Nephron (organoid): Measurements from ENCODE around the gene KCNA1.

Experiments used
- H3K27ac Mint-ChIP-seq, 3 experiments: 2 replicates each; pipeline ENCODE4 v1.8.0; 2020; ENCODE audit warnings: mixed read lengths in 3 of 3, mild to moderate bottlenecking in 2 of 3, moderate library complexity in 1 of 3
- H3K27me3 Mint-ChIP-seq: 2 replicates; pipeline ENCODE4 v1.8.0; 2021; ENCODE audit warnings: low read depth, mild to moderate bottlenecking, moderate library complexity, mixed read lengths
- H3K36me3 Mint-ChIP-seq: 2 replicates; pipeline ENCODE4 v1.8.0; 2020; ENCODE audit warnings: low read depth, mixed read lengths
- H3K4me1 Mint-ChIP-seq: 2 replicates; pipeline ENCODE4 v1.8.0; 2020; ENCODE audit warnings: mixed read lengths
- H3K4me3 Mint-ChIP-seq, 3 experiments: 2 replicates each; pipeline ENCODE4 v1.8.0; 2020; ENCODE audit warnings: mild to moderate bottlenecking in 3 of 3, mixed read lengths in 3 of 3, moderate library complexity in 2 of 3
- H3K9me3 Mint-ChIP-seq: 2 replicates; pipeline ENCODE4 v1.8.0; 2020; ENCODE audit warnings: mixed read lengths
- CTCF ChIP-seq, 3 experiments: fragments of 200-600 bp; sonication (generic); IDR thresholded peaks; one replicate each; pipeline ENCODE4 v1.5.0; 2021; ENCODE audit warnings: antibody characterized with exemption in 3 of 3; ENCODE audit not compliant: unreplicated experiment in 3 of 3

KCNA1 gene

DNA sequence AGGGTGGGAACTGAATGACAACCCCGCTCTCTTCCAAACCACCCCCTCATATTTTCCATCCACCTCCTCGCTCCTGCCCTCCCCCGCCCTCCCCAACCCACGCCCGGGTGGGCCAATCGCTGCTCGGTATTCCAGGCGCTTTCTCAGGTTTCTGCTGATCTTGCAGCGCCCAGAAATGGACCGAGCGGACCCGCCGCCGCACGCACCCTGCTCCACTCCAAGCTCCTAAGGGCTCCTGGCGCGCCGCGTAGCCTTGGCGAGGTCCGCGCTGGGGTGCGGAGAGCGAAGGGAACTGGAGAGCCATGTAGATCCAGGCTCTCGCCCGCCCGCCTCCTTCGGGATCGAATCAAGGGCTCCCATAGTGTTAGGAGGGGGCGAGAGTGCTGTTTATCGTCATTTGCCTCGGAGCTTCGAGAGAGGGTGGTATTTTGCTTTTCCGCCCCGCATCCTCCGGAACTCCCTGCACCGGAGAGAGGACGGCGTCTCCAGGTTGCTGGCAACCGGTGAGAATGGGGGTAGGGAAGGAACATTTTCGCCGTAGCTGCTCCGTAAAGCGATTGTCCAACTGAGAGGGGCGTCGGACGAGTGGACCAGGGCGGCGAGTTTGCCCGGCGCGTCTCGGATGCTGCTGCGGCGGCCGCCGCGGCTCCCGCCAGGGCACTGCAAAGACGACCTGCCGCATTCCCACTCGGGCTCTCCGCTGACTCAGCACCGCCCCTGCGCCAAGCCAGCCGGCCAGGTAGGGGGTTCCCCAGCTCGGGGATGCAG lies at the start of gene KCNA1:
KCNA1 (plus strand) TSS at position 172 of the 768 bp plus-strand sequence. CDS start 1,474 bp downstream, outside the sequence.
- H3K4me1 Mint-ChIP-seq = peaks cover 9% of the 10 kb centered on the region
- H3K27ac Mint-ChIP-seq = no peak within 1 kb of the TSS
- peaks cover 9% of the 10 kb centered on the region for H3K9me3 Mint-ChIP-seq
- no peaks in the 10 kb centered on the region for H3K27me3 Mint-ChIP-seq
- no peak for TF ChIP-seq CTCF (IDR thresholded peaks at IDR 0.05; ENCODE audit: unreplicated experiment in 3 of 3)
- H3K4me3 Mint-ChIP-seq = peak within 1 kb of the TSS; percentile 83 to 92 (median 88)
- peaks cover 7% of the 10 kb centered on the region for H3K36me3 Mint-ChIP-seq

- H3K4me3 Mint-ChIP-seq = no peak overlapping the region
- no peak overlapping the region for H3K27ac Mint-ChIP-seq
- TF ChIP-seq CTCF (IDR thresholded peaks at IDR 0.05; ENCODE audit: unreplicated experiment in 3 of 3) = no peak
- H3K36me3 Mint-ChIP-seq = no peaks in the 10 kb centered on the region
- H3K4me1 Mint-ChIP-seq = peaks cover 28% of the 10 kb centered on the region
- peaks cover 79% of the 10 kb centered on the region for H3K27me3 Mint-ChIP-seq
- H3K9me3 Mint-ChIP-seq = no peaks in the 10 kb centered on the region
Observed at GRCh38 chr12:4860741-4861140, 49.0 kb upstream of the KCNA1 start.

DNA sequence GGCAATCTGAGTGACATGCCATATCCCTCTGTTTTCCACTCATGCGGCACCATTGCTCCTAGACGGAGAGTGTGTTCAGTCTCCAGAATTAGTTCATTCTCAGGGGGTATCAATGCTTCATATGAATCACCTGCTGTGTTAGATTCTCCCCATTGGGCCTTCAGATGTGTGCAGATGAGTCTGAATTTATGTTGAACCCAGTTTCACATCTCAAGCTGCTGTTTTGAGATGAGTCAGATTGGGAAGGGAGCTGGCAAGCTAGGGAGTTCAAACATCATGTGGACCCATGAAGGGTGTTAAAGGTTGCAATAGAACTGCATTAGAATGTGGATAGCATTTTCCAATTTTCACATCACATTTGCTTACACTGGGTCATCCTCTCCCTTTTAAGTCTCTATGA lies 46.9 kb upstream of the KCNA1 start:
- Mint-ChIP-seq H3K27me3 (peaks cover 90% of the 10 kb centered on the region), H3K4me3 (no peak overlapping the region), H3K36me3 (no peaks in the 10 kb centered on the region), H3K9me3 (no peaks in the 10 kb centered on the region), H3K27ac (no peak overlapping the region), H3K4me1 (peaks cover 24% of the 10 kb centered on the region)
- no peak for TF ChIP-seq CTCF (IDR thresholded peaks at IDR 0.05; ENCODE audit: unreplicated experiment in 3 of 3)

- no peaks in the 10 kb centered on the region for H3K9me3 Mint-ChIP-seq
- H3K4me3 Mint-ChIP-seq = no peak overlapping the region
- peaks cover 9% of the 10 kb centered on the region for H3K4me1 Mint-ChIP-seq
- peaks cover 75% of the 10 kb centered on the region for H3K27me3 Mint-ChIP-seq
- TF ChIP-seq CTCF (IDR thresholded peaks at IDR 0.05; ENCODE audit: unreplicated experiment in 3 of 3) = no peak
- H3K36me3 Mint-ChIP-seq = no peaks in the 10 kb centered on the region
- no peak overlapping the region for H3K27ac Mint-ChIP-seq
Observed at GRCh38 chr12:4864575-4864974, 45.1 kb upstream of the KCNA1 start.

GRCh38 chr12:4865246-4865645 lies 44.5 kb upstream of the KCNA1 start:
- peaks cover 2% of the 10 kb centered on the region for H3K4me1 Mint-ChIP-seq
- H3K27ac Mint-ChIP-seq = no peak overlapping the region
- H3K9me3 Mint-ChIP-seq = no peaks in the 10 kb centered on the region
- no peak for TF ChIP-seq CTCF (IDR thresholded peaks at IDR 0.05; ENCODE audit: unreplicated experiment in 3 of 3)
- H3K4me3 Mint-ChIP-seq = no peak overlapping the region
- H3K27me3 Mint-ChIP-seq = peaks cover 69% of the 10 kb centered on the region
- H3K36me3 Mint-ChIP-seq = no peaks in the 10 kb centered on the region

- H3K9me3 Mint-ChIP-seq = no peaks in the 10 kb centered on the region
- no peaks in the 10 kb centered on the region for H3K4me1 Mint-ChIP-seq
- no peak overlapping the region for H3K27ac Mint-ChIP-seq
- no peak overlapping the region for H3K4me3 Mint-ChIP-seq
- H3K36me3 Mint-ChIP-seq = no peaks in the 10 kb centered on the region
- H3K27me3 Mint-ChIP-seq = peaks cover 65% of the 10 kb centered on the region
- no peak for TF ChIP-seq CTCF (IDR thresholded peaks at IDR 0.05; ENCODE audit: unreplicated experiment in 3 of 3)
Observed at GRCh38 chr12:4866299-4866698, 43.4 kb upstream of the KCNA1 start.
